Measurements from ENCODE around the gene CCNJL. TPM values are rescaled to one million over a fixed set of nuclear protein-coding genes. Genes with fewer than 3 reads are reported as not detected.

CCNJL gene
- total RNA-seq, 6 experiments from 2014 or later: not detected

DNA sequence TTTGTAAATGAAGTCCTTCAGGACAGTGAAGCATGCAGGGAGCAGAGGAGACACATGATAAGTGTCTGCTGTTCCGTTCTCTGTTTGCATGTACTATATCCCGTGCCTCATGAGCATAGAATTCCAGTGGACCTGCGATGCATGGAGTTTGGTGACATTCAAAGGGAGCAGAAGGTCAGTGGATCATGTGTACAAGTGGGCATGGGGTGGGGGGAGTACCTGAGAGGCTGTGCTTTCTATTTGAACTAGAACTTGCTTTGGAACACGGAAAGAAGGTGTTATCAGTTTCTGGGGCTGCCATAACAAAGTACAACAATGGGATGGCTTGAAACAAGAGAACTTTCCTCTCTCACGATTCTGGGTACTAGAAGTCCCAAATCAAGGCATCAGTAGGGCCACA lies 5.1 kb upstream of the CCNJL start:
- peaks cover 32% of the 10 kb centered on the region for H3K27me3 Mint-ChIP-seq (ENCODE audit: insufficient read depth)
- H3K4me1 Mint-ChIP-seq (ENCODE audit: low read depth): peaks cover 25% of the 10 kb centered on the region
- no peak overlapping the region for H3K4me3 Mint-ChIP-seq
- no peaks in the 10 kb centered on the region for H3K9me3 Mint-ChIP-seq
- H3K27ac Mint-ChIP-seq: no peak overlapping the region
- no peak for TF ChIP-seq CTCF (IDR thresholded peaks at IDR 0.05)
- DNase-seq: no peak
- no peaks in the 10 kb centered on the region for H3K36me3 Mint-ChIP-seq (ENCODE audit: low read depth)

DNA sequence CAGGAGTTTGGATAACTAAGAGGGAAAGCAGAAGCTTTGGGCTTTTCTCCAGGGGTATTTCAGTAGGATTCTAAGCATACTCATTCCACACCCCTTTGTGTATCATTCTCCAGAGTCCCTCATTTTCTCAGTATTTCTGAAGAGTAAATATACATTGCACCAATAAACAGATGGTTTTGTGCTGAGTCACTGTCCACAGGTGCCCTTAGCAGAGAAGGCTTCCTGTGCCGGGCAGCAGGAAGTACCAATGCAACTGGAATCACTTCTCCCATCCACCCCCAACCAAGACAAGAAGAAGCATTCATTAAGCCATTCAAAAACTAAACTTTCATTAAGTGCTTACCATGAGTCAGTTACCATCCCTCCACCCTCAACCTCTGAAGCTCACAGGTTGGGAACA lies 3.6 kb upstream of the CCNJL start:
- H3K27me3 Mint-ChIP-seq (ENCODE audit: insufficient read depth): peaks cover 30% of the 10 kb centered on the region
- no peaks in the 10 kb centered on the region for H3K36me3 Mint-ChIP-seq (ENCODE audit: low read depth)
- DNase-seq: no peak
- H3K27ac Mint-ChIP-seq: no peak overlapping the region
- no peaks in the 10 kb centered on the region for H3K9me3 Mint-ChIP-seq
- no peak for TF ChIP-seq CTCF (IDR thresholded peaks at IDR 0.05)
- peaks cover 25% of the 10 kb centered on the region for H3K4me1 Mint-ChIP-seq (ENCODE audit: low read depth)
- no peak overlapping the region for H3K4me3 Mint-ChIP-seq

DNA sequence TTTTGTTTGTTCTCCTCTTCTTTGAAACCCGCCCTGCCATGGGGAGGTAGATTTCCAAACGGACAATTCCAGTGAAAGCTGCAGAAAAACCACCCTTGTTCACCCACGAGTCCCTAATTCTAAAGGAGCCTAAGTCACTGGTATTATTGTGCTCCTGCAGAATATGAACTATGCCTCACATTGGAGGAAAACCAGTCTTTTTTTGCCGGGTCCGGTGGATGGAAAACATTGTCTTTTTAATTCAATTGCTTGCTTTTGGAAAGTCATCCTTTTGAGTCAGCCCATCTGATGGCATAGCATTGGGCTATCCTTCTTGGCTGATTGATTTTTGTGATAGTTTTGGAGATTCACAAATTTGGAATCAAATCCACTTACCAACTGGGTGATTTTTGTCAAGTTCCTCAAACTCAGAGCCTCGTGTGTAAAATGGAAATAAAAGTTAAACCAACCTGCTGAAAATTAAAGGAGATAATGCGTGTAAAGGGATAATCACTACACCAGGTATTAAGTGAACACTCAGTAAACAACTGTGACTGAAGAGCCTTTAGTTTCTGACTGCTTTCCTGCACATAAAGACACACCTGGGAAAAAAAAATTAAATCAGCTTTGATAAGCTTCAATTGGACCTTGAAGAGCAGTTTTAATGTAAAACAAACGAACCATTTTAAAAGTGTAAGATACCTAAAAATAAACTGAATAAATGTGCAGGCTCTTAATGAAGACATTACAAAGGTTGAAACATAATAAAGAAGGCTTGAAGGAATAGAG lies 780 bp upstream of the CCNJL start:
- Mint-ChIP-seq H3K4me1 (ENCODE audit: low read depth) (peaks cover 25% of the 10 kb centered on the region), H3K9me3 (no peaks in the 10 kb centered on the region), H3K4me3 (peak overlapping the region; percentile 71), H3K27me3 (ENCODE audit: insufficient read depth) (peaks cover 44% of the 10 kb centered on the region), H3K27ac (no peak overlapping the region), H3K36me3 (ENCODE audit: low read depth) (no peaks in the 10 kb centered on the region)
- TF ChIP-seq CTCF (IDR thresholded peaks at IDR 0.05): no peak
- DNase-seq: no peak

DNA sequence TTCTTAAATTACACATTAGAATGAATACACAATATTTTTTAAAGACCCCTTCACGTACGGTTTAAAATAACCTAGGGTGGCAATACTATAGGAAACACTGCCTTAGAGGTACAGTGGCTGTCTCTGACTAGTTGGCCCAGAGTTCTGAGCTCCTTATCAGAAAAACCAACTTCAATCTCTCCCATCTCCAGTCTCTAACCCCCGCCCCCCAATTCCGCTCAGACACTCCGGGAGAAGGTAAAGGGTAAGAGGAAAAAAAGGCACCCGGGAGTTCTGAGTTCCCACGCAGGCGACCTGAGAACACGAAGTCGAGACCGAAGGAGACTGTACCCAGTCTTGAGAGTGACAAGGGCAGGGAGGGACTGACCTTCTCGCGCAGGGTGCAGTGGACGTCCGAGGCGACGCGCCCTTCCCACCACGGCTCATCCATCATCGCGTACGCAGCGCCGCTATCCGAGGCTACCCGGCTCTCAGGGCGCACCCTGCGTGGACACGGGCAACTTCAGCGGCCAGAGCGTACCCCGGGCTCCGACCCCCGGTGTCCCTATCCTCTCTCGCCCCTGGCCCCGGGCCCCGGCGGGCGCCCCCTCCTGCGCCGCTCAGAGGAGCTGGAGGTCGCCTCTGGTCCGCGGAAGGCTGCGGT lies 752 bp downstream of the CCNJL start:
- DNase-seq: no peak
- no peak for TF ChIP-seq CTCF (IDR thresholded peaks at IDR 0.05)
- H3K27ac Mint-ChIP-seq: no peak overlapping the region
- peaks cover 19% of the 10 kb centered on the region for H3K4me1 Mint-ChIP-seq (ENCODE audit: low read depth)
- H3K9me3 Mint-ChIP-seq: no peaks in the 10 kb centered on the region
- H3K4me3 Mint-ChIP-seq: no peak overlapping the region
- peaks cover 43% of the 10 kb centered on the region for H3K27me3 Mint-ChIP-seq (ENCODE audit: insufficient read depth)
- H3K36me3 Mint-ChIP-seq (ENCODE audit: low read depth): no peaks in the 10 kb centered on the region

- Mint-ChIP-seq H3K9me3 (no peaks in the 10 kb centered on the region), H3K27me3 (ENCODE audit: insufficient read depth) (peaks cover 43% of the 10 kb centered on the region), H3K27ac (no peak overlapping the region), H3K4me1 (ENCODE audit: low read depth) (peaks cover 10% of the 10 kb centered on the region), H3K36me3 (ENCODE audit: low read depth) (no peaks in the 10 kb centered on the region), H3K4me3 (no peak overlapping the region)
- TF ChIP-seq CTCF (IDR thresholded peaks at IDR 0.05): no peak
- no peak for DNase-seq
These were observed 1.6 kb downstream of the CCNJL start for GRCh38 chr5:160310552-160311295.

Data from HFFc6 (cell line).